Subcutaneous adipose tissue (tissue), 4 donors: ENCODE results near the gene ZNF407. TPM values are rescaled to one million over a fixed set of nuclear protein-coding genes. Genes with fewer than 3 reads are reported as not detected.

Source experiments
- total RNA-seq, 4 donors: library from RNA; depleted of rRNA; stranded (reverse); fragments of >200 nt; gene quantifications; one replicate each; pipeline ENCODE4 v1.1.0, GENCODE V29; 2016
- TF ChIP-seq, protein P1 (sequence below): fragments of 450-650 bp; IDR thresholded peaks from one replicate; pipeline ENCODE4 v1.5.1; 2016; ENCODE audit warnings: low read depth, mild to moderate bottlenecking, control low read depth, antibody characterized with exemption, moderate library complexity

Gene ZNF407
- total RNA-seq, 4 donors from 2014 or later: 16.0 to 24.3 (median 19.6) TPM

- TF ChIP-seq, protein P1, sequence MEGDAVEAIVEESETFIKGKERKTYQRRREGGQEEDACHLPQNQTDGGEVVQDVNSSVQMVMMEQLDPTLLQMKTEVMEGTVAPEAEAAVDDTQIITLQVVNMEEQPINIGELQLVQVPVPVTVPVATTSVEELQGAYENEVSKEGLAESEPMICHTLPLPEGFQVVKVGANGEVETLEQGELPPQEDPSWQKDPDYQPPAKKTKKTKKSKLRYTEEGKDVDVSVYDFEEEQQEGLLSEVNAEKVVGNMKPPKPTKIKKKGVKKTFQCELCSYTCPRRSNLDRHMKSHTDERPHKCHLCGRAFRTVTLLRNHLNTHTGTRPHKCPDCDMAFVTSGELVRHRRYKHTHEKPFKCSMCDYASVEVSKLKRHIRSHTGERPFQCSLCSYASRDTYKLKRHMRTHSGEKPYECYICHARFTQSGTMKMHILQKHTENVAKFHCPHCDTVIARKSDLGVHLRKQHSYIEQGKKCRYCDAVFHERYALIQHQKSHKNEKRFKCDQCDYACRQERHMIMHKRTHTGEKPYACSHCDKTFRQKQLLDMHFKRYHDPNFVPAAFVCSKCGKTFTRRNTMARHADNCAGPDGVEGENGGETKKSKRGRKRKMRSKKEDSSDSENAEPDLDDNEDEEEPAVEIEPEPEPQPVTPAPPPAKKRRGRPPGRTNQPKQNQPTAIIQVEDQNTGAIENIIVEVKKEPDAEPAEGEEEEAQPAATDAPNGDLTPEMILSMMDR: no peak
Measured at GRCh38 chr18:74590671-74591070, 7.0 kb upstream of the ZNF407 start.

GRCh38 chr18:74595431-74595830 lies 2.2 kb upstream of the ZNF407 start:
- TF ChIP-seq, protein P1: no peak

DNA sequence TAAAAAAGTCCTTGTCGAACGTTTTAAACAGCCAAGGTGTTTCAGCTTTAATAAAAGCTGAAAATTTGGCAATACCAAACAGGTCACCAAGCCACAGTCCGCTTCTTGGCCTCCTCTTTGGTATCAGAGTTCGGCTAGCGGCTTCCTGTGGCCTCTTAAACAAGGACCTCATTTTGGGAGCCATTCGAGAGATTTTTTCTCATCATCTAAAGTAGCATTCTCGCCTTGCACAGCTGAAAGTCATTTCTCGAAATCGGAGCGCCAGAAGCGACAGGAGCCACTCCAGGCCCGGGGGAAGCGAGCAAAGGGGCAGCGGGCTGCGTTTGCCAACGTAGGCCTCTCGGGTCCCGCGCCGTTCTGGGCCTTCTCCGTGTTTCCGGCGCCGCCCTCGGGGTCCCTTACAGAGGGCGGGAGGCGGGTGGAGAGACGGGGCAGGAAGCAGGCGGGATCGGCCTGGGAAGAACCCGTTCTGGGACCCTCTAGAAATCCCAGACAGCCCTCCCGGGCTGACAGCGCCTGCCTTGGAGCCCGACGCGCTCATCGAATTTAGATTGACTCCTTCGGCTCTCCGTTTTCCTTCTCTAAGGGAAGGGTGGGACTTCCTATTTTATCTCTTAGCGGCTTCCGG lies 522 bp upstream of the ZNF407 start:
- TF ChIP-seq, protein P1: no peak

- TF ChIP-seq, protein P1: no peak
Measured at GRCh38 chr18:74598350-74599001, 806 bp downstream of the ZNF407 start.

GRCh38 chr18:74604361-74604760 lies 6.7 kb downstream of the ZNF407 start:
- TF ChIP-seq, protein P1: no peak

DNA sequence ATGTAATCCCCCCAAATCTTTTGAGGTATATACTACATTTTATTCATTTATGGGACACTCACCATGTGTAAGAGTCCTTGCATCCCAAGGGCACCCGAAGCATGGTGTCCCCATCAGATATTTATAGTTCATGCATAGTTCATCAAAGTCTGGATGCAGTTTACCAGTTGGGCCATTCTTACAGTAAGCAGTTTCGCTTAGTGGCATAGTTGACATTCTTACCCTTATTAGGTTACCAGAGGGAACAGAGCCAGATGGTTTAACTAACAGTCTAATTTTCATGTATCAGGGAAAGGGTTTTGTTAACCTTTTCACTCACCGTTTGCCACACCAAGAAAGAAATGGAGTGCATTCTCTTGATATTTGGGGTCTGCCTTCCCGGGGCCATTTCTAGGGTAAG lies 7.1 kb downstream of the ZNF407 start:
- TF ChIP-seq, protein P1: no peak

GRCh38 chr18:74608681-74609080 lies 11.0 kb downstream of the ZNF407 start:
- TF ChIP-seq, protein P1: no peak
